ENCODE results near the gene KCNIP4. TPM values are rescaled to one million over a fixed set of nuclear protein-coding genes. Genes with fewer than 3 reads are reported as not detected.

KCNIP4 gene
- total and polyA plus RNA-seq, 2 experiments from 2014 or later, result 0.14 to 0.63 TPM

GRCh38 chr4:21205821-21206531 is 742.6 kb downstream of the KCNIP4 start (continued):
- TF ChIP-seq ETS1 (IDR thresholded peaks at IDR 0.05), result no peak
- no peak for TF ChIP-seq CREB1 (CRISPR knock-in tag; IDR thresholded peaks at IDR 0.05; ENCODE audit: low read depth)
- TF ChIP-seq ZNF462 (CRISPR knock-in tag; IDR thresholded peaks at IDR 0.05), result no peak
- no peak for TF ChIP-seq POLR2AphosphoS5 (IDR thresholded peaks at IDR 0.05; ENCODE audit: low read depth)
- no peak for TF ChIP-seq EZH2 (IDR thresholded peaks at IDR 0.05; ENCODE audit: low read depth, unreplicated experiment)

- no peaks in the 10 kb centered on the region for H3K36me3 Mint-ChIP-seq (ENCODE audit: low read depth)
- Histone ChIP-seq H3K4me1 (ENCODE audit: insufficient read depth) (peaks cover 4% of the 10 kb centered on the region; the same call in 1 of the 2 replicates), H2AFZ (no peak overlapping the region), H3K4me2 (no peak overlapping the region), H4K20me1 (replicated peaks; ENCODE audit: insufficient read depth) (no peaks in the 10 kb centered on the region), H3K27me3 (ENCODE audit: insufficient read depth) (no peaks in the 10 kb centered on the region), H3K9me2 (ENCODE audit: insufficient read depth) (no peaks in the 10 kb centered on the region), H3K27ac (ENCODE audit: low read depth) (no peak overlapping the region), H3F3A (replicated peaks; ENCODE audit: low read depth) (no peaks in the 10 kb centered on the region), H3K4me3 (no peak overlapping the region), H3K36me3 (ENCODE audit: insufficient read depth) (no peaks in the 10 kb centered on the region), H3K79me2 (replicated peaks; ENCODE audit: insufficient read depth) (no peaks in the 10 kb centered on the region)
- no peak overlapping the region for H3K27ac Mint-ChIP-seq
- no peak overlapping the region for H3K4me3 Mint-ChIP-seq
- H3K27me3 Mint-ChIP-seq (ENCODE audit: insufficient read depth, low read depth, poor library complexity), result no peaks in the 10 kb centered on the region
- no peak for DNase-seq (ENCODE audit: low spot score)
- no peaks in the 10 kb centered on the region for H3K9me3 Mint-ChIP-seq
- no peaks in the 10 kb centered on the region; the same call in 2 of the 3 replicates for H3K4me1 Mint-ChIP-seq
- peak; percentile 87 for ATAC-seq
- no peak for TF ChIP-seq POLR2AphosphoS5 (IDR thresholded peaks at IDR 0.05; ENCODE audit: low read depth)
- no peak for TF ChIP-seq REST (IDR thresholded peaks at IDR 0.05; ENCODE audit: unreplicated experiment)
- no peak for TF ChIP-seq ETS1 (IDR thresholded peaks at IDR 0.05)
Observed at GRCh38 chr4:21203416-21203815, 745.2 kb downstream of the KCNIP4 start.
